Measurements from ENCODE around the gene GJC1. TPM values are rescaled to one million over a fixed set of nuclear protein-coding genes. Genes with fewer than 3 reads are reported as not detected.

GJC1 gene
- total RNA-seq, 4 donors from 2014 or later: 10.6 to 79.4 (median 50.2) TPM

DNA sequence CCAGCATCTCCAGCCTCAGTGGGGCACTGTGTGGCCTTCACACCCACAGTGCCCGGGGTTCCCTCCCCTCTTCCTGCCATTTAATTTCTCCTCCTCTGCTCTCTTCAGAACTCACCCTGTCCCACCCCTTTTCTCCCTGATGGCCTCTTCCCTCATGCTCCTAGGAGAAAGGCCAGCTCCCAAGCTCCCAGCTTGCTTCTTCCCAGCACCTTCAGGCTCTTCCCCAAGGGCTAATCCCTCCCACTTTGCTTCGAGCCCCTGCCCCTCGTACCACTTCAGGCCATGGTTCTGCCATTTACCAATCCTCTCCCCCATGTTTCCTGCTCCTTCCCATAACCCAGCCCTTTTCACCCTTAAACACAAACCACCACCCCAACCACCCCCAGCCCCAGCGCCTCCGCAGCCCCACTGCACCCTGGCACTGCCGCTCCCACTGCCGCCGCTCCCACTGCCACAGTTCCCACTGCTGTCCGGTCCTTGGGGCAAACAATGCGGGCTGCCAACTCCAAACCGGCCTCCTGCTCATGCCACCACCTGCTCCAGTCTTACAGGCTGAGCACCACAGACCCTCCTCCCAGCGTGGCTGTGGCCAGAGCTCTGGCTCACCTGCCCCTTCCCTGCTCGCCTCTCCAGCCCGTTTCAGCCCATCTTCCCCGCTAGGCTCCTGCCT lies 42.7 kb downstream of the GJC1 start:
- Histone ChIP-seq H3K27ac (peak overlapping the region; percentile 51 to 55), H3K27me3 (no peaks in the 10 kb centered on the region), H3K36me3 (no peaks in the 10 kb centered on the region), H3K4me1 (peaks cover 0 to 5% of the 10 kb centered on the region in 2 donors), H3K9me3 (no peaks in the 10 kb centered on the region), H3K4me3 (no peak overlapping the region)
- no peak for DNase-seq
- intact Hi-C loops (cut with DNase I; ENCODE audit: low total_unique reads): no loop called here
- TF ChIP-seq, protein P1, sequence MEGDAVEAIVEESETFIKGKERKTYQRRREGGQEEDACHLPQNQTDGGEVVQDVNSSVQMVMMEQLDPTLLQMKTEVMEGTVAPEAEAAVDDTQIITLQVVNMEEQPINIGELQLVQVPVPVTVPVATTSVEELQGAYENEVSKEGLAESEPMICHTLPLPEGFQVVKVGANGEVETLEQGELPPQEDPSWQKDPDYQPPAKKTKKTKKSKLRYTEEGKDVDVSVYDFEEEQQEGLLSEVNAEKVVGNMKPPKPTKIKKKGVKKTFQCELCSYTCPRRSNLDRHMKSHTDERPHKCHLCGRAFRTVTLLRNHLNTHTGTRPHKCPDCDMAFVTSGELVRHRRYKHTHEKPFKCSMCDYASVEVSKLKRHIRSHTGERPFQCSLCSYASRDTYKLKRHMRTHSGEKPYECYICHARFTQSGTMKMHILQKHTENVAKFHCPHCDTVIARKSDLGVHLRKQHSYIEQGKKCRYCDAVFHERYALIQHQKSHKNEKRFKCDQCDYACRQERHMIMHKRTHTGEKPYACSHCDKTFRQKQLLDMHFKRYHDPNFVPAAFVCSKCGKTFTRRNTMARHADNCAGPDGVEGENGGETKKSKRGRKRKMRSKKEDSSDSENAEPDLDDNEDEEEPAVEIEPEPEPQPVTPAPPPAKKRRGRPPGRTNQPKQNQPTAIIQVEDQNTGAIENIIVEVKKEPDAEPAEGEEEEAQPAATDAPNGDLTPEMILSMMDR (IDR thresholded peaks at IDR 0.05): no peak
- no peak for TF ChIP-seq POLR2A (IDR thresholded peaks at IDR 0.05)

DNA sequence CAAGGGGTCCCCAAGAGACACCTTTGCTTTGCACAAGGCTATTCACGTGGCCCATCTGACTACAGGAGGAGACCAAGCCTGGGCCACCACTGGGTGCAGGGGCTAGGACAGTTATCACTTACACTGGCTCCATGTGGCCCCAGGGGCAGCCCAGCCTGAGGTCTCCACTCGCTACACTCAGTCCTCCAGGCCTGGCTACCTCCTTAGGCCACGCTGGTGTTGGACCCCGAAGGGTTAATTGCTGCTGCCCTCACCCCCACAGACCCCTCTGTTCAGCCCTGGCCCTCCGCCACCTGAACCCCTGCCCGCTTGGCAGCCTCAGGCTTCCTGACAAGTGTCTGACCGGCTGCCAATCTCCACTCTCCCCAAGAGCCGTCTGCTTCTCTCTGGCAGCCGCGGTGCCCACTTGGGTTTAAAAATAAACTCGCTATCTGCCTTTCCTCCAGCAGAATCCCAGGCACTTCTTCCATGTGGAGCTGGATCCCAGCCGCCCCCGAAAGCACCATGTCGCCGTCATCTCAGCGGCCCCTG lies 43.5 kb downstream of the GJC1 start:
- H3K36me3 ChIP-seq: no peaks in the 10 kb centered on the region
- TF ChIP-seq, protein P1 (IDR thresholded peaks at IDR 0.05): no peak
- TF ChIP-seq POLR2A (IDR thresholded peaks at IDR 0.05): no peak
- no peaks in the 10 kb centered on the region for H3K9me3 ChIP-seq
- H3K27ac ChIP-seq: peak overlapping the region; percentile 51 to 55
- H3K4me1 ChIP-seq: peaks cover 0 to 10% of the 10 kb centered on the region in 2 donors
- intact Hi-C loops (cut with DNase I; ENCODE audit: low total_unique reads): no loop called here
- DNase-seq: no peak
- no peaks in the 10 kb centered on the region for H3K27me3 ChIP-seq
- H3K4me3 ChIP-seq: no peak overlapping the region

DNA sequence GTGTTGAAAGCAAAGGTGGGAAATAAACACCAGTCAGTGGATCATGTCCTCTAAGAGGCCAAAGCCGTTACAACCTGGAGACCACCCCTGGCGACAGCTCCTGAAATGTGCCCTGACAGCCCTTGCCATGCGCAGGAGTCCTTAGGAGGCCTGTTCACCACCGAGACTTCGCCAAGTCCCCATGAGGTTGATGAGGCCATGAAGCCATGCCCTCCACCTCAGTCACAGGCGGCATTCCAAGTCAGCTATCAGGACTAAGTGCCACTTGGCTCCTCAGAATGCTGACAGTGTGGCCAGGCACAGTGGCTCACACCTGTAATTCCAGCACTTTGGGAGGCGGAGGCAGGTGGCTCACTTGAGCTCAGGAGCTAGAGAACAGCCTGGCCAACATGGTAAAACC lies 44.2 kb downstream of the GJC1 start:
- Histone ChIP-seq H3K27ac (peak overlapping the region in 1 of 2 donors; percentile 51), H3K9me3 (no peaks in the 10 kb centered on the region), H3K4me3 (no peak overlapping the region), H3K27me3 (no peaks in the 10 kb centered on the region), H3K4me1 (peaks cover 0 to 17% of the 10 kb centered on the region in 2 donors), H3K36me3 (no peaks in the 10 kb centered on the region)
- no peak for DNase-seq
- TF ChIP-seq, protein P1 (IDR thresholded peaks at IDR 0.05): no peak
- no peak for TF ChIP-seq POLR2A (IDR thresholded peaks at IDR 0.05)
- intact Hi-C loops (cut with DNase I; ENCODE audit: low total_unique reads): no loop called here

DNA sequence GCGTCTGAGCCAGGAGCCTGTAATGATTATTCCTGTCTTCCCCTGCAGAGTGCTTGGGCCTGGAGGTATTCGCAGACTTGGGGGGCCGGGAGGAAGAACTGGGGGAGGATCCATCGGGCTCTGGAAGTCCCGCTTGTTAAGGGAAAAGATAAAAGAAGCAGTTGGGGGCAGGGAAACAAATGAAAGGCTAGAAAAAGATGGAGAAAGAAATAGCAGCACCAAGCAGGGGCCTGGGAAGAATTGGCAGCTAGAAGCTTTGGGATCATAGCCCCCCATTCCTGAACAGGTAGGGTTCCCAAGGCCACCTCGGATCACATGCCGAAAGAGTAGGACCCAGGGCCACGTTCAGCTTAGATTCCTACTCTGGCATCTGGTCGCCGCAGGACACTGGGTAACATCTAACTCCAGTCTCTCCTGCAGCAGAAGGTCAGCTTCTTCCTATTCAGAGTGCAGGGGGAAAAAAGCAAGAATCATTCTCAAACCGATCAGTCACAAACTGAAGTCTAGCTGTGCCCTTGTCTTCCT lies 47.7 kb downstream of the GJC1 start:
- peak overlapping the region in 1 of 2 donors; percentile 3 for H3K4me3 ChIP-seq
- no peaks in the 10 kb centered on the region for H3K36me3 ChIP-seq
- DNase-seq: no peak
- TF ChIP-seq, protein P1 (IDR thresholded peaks at IDR 0.05): no peak
- TF ChIP-seq POLR2A (IDR thresholded peaks at IDR 0.05): no peak
- peak overlapping the region; percentile 78 to 91 for H3K27ac ChIP-seq
- no peaks in the 10 kb centered on the region for H3K9me3 ChIP-seq
- intact Hi-C loops (cut with DNase I; ENCODE audit: low total_unique reads): no loop called here
- H3K4me1 ChIP-seq: peaks cover 0 to 25% of the 10 kb centered on the region in 2 donors
- no peaks in the 10 kb centered on the region for H3K27me3 ChIP-seq
